MM.1S (cell line): ENCODE data around the gene RAP1GDS1.

ENCODE experiments used
- EZH2 ChIP-seq: fragments of 300-600 bp; sonication (generic); optimal IDR thresholded peaks from 2 replicates; pipeline ENCODE3; 2017; ENCODE audit warnings: low read depth, mild to moderate bottlenecking, antibody characterized with exemption, low read length, mixed read lengths
- TF ChIP-seq, protein P1 (sequence below): fragments of 300-600 bp; sonication (generic); IDR thresholded peaks from 2 replicates; pipeline ENCODE4 v1.5.1; 2016; ENCODE audit warnings: antibody characterized with exemption, low read length, mixed read lengths

GRCh38 chr4:98377559-98377958 is 116.4 kb downstream of the RAP1GDS1 start:
- TF ChIP-seq, protein P1, sequence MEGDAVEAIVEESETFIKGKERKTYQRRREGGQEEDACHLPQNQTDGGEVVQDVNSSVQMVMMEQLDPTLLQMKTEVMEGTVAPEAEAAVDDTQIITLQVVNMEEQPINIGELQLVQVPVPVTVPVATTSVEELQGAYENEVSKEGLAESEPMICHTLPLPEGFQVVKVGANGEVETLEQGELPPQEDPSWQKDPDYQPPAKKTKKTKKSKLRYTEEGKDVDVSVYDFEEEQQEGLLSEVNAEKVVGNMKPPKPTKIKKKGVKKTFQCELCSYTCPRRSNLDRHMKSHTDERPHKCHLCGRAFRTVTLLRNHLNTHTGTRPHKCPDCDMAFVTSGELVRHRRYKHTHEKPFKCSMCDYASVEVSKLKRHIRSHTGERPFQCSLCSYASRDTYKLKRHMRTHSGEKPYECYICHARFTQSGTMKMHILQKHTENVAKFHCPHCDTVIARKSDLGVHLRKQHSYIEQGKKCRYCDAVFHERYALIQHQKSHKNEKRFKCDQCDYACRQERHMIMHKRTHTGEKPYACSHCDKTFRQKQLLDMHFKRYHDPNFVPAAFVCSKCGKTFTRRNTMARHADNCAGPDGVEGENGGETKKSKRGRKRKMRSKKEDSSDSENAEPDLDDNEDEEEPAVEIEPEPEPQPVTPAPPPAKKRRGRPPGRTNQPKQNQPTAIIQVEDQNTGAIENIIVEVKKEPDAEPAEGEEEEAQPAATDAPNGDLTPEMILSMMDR, result no peak
- TF ChIP-seq EZH2, result no peak
